Stimulated activated CD8-positive, alpha-beta memory T cell treated with anti-CD3 and anti-CD28 coated beads, Interleukin-7, amount 100 ng/mL, for 24 hours (primary cell): ENCODE measurements around the gene CCDC106.

Source experiments
- DNase-seq: peaks from one replicate; pipeline ENCODE4 v3.0.0-alpha.2; 2020; ENCODE audit warnings: low read depth

CCDC106 gene

DNA sequence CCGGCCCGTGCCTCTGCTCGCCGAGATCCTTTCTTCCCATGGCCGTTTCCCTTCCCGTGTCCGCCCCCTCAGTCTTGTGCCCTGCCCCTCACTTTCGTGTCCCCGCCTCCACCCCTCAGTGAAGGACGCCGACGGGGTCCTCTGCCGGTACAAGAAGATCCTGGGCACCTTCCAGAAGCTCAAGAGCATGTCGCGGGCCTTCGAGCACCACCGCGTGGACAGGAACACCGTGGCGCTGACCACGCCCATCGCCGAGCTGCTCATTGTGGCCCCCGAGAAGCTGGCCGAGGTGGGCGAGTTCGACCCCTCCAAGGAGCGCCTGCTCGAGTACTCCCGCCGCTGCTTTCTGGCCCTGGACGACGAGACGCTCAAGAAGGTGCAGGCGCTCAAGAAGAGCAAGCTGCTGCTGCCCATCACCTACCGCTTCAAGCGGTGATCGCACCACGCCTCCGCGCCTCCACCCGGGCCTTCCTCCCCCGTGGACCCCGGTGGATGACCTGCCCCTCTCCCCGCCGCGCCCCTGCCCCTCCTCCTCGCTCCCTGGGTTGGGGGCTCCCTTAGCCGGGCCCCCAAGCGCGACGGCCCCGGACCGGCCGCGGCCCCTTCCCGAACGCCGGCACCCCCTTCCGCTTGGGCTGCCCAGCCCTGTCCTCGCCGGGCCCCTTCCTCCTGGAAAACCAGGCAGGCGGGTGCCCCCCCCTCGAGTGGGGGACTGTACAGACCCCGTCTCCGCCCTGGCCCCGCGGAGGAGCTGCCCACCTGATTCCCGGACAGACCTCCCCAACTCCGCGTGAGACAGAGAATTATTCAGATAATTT, 4.5 kb downstream of the CCDC106 start:
- DNase-seq, result no peak

DNA sequence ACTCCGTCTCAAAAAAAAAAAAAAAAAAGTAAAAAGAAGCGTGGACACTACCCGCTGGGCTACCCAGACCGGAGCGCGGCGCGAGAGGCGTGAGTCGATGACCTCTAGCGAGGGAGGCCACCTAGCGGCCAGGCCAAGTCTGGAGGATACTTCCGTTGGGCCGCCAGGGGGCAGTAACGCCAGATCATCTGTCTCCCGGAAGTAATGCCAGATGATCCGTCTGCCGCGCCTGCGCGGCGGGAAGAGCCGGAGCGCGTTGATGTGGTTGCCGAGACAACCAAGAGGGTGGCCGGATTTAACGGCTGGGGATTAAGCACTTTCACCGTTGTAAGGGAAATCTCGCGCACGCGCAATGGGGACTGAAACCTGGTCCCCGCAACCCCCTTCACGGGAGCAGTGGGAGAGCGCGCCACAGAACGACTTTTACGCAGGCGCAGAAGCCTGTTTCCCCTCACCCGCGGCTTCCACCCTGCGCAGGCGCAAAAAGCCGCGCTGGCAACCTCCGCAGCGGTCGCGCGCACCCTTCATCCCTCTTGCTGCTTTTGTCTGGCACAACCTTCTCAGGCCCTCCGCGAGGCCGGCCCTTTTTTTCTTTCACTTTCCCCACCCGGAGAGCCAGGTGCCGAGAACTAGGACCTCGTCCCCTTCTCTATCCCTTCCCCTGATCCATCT, 5.8 kb downstream of the CCDC106 start:
- DNase-seq, result peak; percentile 98

DNA sequence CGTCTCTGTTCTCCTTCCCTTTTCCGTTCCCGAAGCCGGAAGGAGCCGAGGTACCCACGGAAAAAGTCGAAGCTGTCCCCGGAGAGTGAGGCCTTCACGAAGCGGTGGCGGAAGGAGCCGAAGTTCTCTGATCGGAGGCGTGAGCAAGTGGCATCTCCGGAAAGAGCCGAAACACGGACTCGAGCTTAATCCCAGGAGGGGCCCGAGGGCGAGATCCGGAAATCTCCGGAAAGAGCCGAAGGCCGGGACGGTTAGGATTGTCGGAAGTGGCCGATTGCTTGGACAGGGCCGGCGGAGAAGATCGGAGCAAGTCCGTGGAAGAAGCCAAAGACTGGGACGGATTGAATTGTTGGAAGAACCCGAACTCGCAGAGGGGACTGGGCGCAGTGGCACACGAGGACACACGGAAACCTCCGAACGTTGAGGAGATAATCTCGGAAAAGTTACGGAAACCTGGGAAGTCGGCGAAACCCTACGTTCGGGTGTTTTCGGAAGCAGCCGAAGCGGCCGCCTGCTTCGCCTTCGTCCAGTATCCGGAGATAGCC, 6.4 kb downstream of the CCDC106 start:
- DNase-seq, result peak; percentile 97

GRCh38 chr19:55654868-55655647, 7.0 kb downstream of the CCDC106 start, which contains the start of gene U2AF2:
Gene U2AF2 (plus strand): TSS chr19:55655035. CDS start chr19:55655105, 70 bp downstream.
- DNase-seq, result peak; percentile 95

GRCh38 chr19:55655648-55656040, 7.6 kb downstream of the CCDC106 start:
- no peak for DNase-seq

- DNase-seq, result no peak
These were observed 8.5 kb downstream of the CCDC106 start for GRCh38 chr19:55656552-55656951.

- no peak for DNase-seq
These were observed 9.2 kb downstream of the CCDC106 start for GRCh38 chr19:55656988-55657747.

DNA sequence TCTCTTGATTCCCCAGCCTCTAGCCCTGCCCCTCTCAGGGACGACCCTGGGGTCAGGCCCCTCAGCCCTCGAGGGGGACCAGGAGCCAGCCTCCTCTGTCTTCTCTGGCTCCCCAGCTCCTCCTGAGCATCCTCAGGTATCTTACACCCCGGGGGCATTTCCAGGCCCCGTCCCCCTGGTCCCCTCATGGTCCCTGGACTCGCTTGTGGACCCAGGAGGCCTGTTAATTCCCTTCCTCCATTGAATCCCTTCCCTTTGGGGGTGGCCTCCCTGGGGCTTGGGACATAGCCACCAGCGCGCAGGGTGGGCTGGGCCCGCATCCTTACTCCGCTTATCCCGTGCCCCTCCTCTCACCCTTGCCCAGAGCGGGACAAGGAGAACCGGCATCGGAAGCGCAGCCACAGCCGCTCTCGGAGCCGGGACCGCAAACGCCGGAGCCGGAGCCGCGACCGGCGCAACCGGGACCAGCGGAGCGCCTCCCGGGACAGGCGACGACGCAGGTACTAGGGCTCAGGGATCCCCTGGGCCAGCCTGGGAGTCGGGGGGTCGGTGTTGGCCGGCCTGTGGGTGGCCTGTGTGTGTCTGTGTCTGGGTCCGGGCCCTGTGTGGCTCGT, 10.9 kb downstream of the CCDC106 start:
- DNase-seq, result no peak

DNA sequence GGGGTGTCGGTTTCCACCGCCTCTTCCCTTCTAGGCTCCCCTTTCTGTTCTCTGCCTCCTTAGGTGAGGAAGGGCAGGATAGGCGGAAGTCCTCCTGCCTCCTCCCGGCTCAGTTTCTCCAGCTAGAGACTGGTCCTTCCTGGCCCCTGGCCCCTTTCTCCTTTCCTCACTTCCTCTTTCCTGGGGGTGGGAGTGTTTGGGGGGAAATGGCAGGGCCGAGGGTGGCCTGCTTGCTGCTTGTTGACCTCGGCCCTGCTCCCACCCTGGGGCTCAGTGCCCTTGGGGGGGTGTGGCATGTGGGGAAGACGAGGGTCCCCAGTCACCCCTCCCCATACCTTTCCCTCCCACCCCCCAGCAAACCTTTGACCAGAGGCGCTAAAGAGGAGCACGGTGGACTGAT, 11.8 kb downstream of the CCDC106 start:
- no peak for DNase-seq

DNA sequence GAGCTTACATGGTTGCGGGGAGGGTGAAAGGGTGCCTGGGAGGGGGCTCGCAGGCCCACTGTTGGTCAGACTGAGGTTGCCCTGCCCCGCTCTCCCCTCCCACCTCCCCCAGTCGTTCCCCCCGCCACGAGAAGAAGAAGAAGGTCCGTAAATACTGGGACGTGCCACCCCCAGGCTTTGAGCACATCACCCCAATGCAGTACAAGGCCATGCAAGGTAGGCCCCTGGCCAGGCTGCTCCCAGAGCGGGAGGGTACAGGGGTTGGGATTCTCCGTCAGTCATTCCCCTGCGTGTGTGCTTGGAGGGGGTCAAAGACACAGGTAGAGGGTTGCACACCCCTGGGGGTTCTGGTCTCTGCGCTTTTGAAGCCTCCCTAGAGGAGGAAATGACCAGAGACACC, 12.4 kb downstream of the CCDC106 start:
- DNase-seq, result no peak

- no peak for DNase-seq
These were observed 13.0 kb downstream of the CCDC106 start for GRCh38 chr19:55660991-55661390.

DNA sequence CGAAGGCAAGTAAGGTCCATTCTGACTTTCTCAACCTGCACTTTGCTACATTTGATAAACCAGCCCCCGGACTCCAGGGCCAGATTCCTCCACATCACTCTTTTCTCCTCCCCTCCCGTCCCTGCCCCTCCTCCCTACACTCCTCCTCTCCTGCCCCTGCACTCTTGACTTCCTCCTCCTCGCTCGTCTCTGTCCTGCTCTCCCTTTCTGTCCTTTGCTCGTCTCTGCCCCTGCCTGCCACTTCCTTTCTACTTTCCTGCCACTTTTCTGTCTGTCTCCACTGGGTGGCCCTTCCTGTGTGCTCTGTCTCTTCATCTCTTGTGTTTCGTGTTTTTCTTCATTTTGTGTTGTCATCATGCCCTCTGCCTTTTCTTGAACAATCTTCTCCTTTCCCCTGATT, 13.8 kb downstream of the CCDC106 start:
- no peak for DNase-seq

DNA sequence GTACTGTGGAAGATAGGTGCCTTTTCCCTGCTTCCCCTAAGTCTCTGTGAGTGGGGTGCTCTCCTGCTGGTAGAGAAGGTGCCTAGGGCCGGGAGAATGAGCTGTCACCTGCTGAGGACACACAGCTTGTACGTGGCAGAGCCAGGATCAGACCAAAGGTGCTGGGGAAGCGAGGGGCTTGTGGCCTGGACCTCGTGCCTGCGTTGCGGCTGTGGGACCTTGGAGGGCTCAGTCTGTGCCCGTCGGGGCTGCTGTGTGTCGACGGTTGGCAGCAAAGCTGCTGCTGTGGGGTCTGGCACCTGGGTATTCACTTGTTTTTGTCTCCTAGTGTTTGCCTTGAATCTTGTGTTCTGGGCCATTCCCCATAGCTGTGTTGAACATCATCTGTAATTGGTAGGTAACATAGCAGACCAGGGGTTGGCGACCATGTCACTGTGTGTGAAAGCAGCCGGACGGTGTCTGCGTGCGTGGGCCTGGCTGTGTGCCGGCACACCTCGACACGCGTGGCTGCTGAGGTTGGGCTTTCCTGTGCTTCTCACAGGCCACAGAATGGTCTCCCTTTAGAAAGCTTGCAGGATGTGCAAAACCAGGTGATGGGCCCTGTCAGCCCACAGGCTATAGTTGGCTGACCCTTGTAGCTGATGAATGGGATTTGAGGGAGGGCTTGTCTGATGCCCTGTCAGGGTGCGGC, 16.0 kb downstream of the CCDC106 start:
- DNase-seq, result no peak

GRCh38 chr19:55666343-55667005, 18.5 kb downstream of the CCDC106 start:
- no peak for DNase-seq

DNA sequence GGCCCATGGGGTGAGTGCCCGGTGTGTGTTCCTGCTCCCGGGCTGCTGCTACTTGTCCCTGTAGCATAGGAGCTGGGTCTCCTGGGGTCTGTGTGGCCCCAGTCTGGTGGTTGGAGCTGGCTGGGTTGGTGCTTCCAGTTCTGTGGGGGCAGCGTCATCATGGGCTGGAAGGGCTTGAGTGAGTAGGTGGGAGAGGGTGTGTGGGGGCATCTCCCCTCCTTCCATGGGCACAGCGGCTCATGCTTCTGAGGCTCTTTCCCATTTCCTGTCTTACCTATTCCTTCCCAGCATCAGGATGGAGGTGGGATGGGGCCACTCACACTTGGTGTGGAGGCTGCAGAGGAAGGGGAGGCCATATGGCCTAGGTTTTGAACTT, 19.0 kb downstream of the CCDC106 start:
- DNase-seq, result no peak

GRCh38 chr19:55667511-55667910, 19.5 kb downstream of the CCDC106 start:
- DNase-seq, result no peak

DNA sequence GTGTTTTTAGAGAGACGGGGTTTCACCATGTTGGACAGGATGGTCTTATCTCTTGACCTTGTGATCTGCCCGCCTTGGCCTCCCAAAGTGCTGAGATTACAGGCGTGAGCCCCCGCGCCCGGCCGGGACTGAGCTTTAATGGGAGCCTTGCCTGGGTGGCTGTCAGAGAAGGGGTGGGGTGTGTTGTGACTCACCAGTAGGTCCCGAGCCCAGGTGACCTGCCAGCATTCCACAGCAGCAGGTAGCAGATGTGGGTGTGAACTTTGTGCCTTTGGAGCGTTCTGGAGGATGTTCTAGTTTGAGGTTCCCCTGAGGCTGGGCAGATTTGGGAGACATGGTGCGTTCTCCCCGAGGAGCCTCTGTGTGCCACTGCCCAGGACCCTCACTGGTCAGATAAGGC, 19.9 kb downstream of the CCDC106 start:
- no peak for DNase-seq

DNA sequence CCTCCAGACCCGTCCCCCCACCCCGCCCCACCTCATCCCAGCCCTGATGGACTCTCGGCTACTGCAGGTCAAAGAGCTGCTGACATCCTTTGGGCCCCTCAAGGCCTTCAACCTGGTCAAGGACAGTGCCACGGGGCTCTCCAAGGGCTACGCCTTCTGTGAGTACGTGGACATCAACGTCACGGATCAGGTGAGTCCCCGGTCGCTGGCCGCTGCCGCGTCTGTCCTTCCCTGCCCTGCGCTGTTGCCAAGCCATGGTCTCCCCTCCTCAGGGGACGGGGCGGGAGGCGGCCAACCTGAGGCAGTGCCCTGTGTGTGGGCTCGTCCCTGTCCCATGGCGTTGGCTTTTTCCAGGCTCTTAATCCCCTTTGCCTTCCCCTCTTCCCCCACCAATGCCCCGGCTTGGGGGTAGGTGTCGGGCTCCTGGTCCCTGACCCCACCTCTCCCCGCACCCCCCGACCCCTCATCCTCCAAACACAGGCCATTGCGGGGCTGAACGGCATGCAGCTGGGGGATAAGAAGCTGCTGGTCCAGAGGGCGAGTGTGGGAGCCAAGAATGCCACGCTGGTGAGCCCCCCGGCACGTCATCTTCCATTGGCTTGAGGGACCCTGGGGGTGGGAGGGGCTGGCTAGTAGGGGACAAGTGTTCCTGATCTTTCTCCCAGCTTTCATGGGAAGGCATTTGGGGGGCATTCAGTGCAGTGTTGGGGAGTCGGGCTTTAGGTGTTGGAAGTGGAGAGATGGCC, 20.8 kb downstream of the CCDC106 start:
- DNase-seq, result no peak
